Trophoblast cell (in vitro differentiated cells and primary cell): ENCODE measurements around the gene KIR2DL3.

Experiments used
- DNase-seq, 2 donors: peaks; one replicate each; pipeline ENCODE4 v3.0.0-alpha.2; 2016
- H2AFZ ChIP-seq: 2 replicates; pipeline ENCODE4 v1.6.1; 2013; ENCODE audit warnings: low read length, moderate library complexity, mild to moderate bottlenecking; ENCODE audit not compliant: insufficient read depth, poor library complexity
- H2AK5ac ChIP-seq: 2 replicates; pipeline ENCODE4 v1.6.1; 2013; ENCODE audit warnings: mild to moderate bottlenecking, low read length
- H2BK120ac ChIP-seq: 2 replicates; pipeline ENCODE4 v1.6.1; 2013; ENCODE audit warnings: low read length, mild to moderate bottlenecking, moderate library complexity; ENCODE audit not compliant: insufficient read depth, poor library complexity
- H2BK12ac ChIP-seq: 2 replicates; pipeline ENCODE4 v1.6.1; 2013; ENCODE audit warnings: mild to moderate bottlenecking, low read length, moderate library complexity
- H2BK5ac ChIP-seq: 2 replicates; pipeline ENCODE4 v1.6.1; 2013; ENCODE audit warnings: low read length, low read depth, moderate library complexity, mild to moderate bottlenecking; ENCODE audit not compliant: poor library complexity
- H3K14ac ChIP-seq: 2 replicates; pipeline ENCODE4 v1.6.1; 2013; ENCODE audit warnings: mild to moderate bottlenecking, low read length
- H3K18ac ChIP-seq: 2 replicates; pipeline ENCODE4 v1.6.1; 2013; ENCODE audit warnings: mild to moderate bottlenecking, low read length
- H3K23ac ChIP-seq: 2 replicates; pipeline ENCODE4 v1.6.1; 2013; ENCODE audit warnings: low read length
- H3K27ac ChIP-seq: 2 replicates; pipeline ENCODE4 v1.5.1; 2013; ENCODE audit warnings: low read depth, mild to moderate bottlenecking, inconsistent platforms, low read length, moderate library complexity
- H3K27me3 ChIP-seq: 2 replicates; pipeline ENCODE4 v1.6.1; 2013; ENCODE audit warnings: inconsistent platforms, mild to moderate bottlenecking, low read length, moderate library complexity; ENCODE audit not compliant: insufficient read depth
- H3K36me3 ChIP-seq, 2 experiments: 1 replicate in 1 of 2; 2 replicates in 1 of 2; pipeline ENCODE4 v1.6.1; 2013; ENCODE audit warnings: low read length in 2 of 2, mild to moderate bottlenecking in 2 of 2, moderate library complexity in 1 of 2; ENCODE audit not compliant: insufficient read depth in 2 of 2, control insufficient read depth in 1 of 2
- H3K4ac ChIP-seq: 2 replicates; pipeline ENCODE4 v1.6.1; 2013; ENCODE audit warnings: low read depth, mild to moderate bottlenecking, low read length, moderate library complexity
- H3K4me1 ChIP-seq, 2 experiments: 1 replicate in 1 of 2; 2 replicates in 1 of 2; pipeline ENCODE4 v1.6.1; 2013; ENCODE audit warnings: low read length in 2 of 2, mild to moderate bottlenecking in 2 of 2, moderate library complexity in 1 of 2; ENCODE audit not compliant: insufficient read depth in 2 of 2, control insufficient read depth in 1 of 2
- H3K4me2 ChIP-seq: 2 replicates; pipeline ENCODE4 v1.6.1; 2013; ENCODE audit warnings: inconsistent platforms, mild to moderate bottlenecking, low read length, moderate library complexity
- H3K4me3 ChIP-seq: 2 replicates; pipeline ENCODE4 v1.5.1; 2013; ENCODE audit warnings: mild to moderate bottlenecking, low read depth, low read length, inconsistent platforms
- H3K79me1 ChIP-seq: one replicate; pipeline ENCODE4 v1.6.1; 2013; ENCODE audit warnings: low read length
- H3K79me2 ChIP-seq: 2 replicates; pipeline ENCODE4 v1.6.1; 2013; ENCODE audit warnings: low read length, mild to moderate bottlenecking; ENCODE audit not compliant: control insufficient read depth, insufficient read depth, poor library complexity
- H3K9ac ChIP-seq: 2 replicates; pipeline ENCODE4 v1.6.1; 2013; ENCODE audit warnings: mild to moderate bottlenecking, low read length
- H3K9me3 ChIP-seq: 2 replicates; pipeline ENCODE4 v1.6.1; 2013; ENCODE audit warnings: low read depth, mild to moderate bottlenecking, control low read depth, inconsistent platforms, low read length; ENCODE audit not compliant: insufficient read depth
- H4K12ac ChIP-seq: 2 replicates; pipeline ENCODE4 v1.6.1; 2013; ENCODE audit warnings: low read depth, mild to moderate bottlenecking, low read length, moderate library complexity
- H4K8ac ChIP-seq: 2 replicates; pipeline ENCODE4 v1.6.1; 2013; ENCODE audit warnings: low read depth, mild to moderate bottlenecking, low read length, moderate library complexity
- H4K91ac ChIP-seq: one replicate; pipeline ENCODE4 v1.6.1; 2013; ENCODE audit warnings: low read depth, mild to moderate bottlenecking, low read length, moderate library complexity
- WGBS: extraction: QIAGEN DNeasy Blood & Tissue Kit; methylation state at CpG from one replicate; pipeline ENCODE4 v1.1.7; 2013; ENCODE audit warnings: missing lambda C conversion rate; ENCODE audit not compliant: insufficient read length, insufficient coverage; ENCODE audit errors: extremely low coverage; 5-methylcytosine and 5-hydroxymethylcytosine counted together

KIR2DL3 gene

GRCh38 chr19:54724142-54724541 lies 14.2 kb upstream of the KIR2DL3 start, which contains the start of gene KIR3DL3:
Gene KIR3DL3 (plus strand): TSS chr19:54724442. CDS start chr19:54724497, 55 bp downstream.
- H3K14ac ChIP-seq, result no peak within 1 kb of the TSS
- peak within 1 kb of the TSS; percentile 30 for H3K4me3 ChIP-seq
- H3K9me3 ChIP-seq, result peaks cover 31% of the 10 kb centered on the region
- no peak within 1 kb of the TSS for H3K4me2 ChIP-seq
- no peak within 1 kb of the TSS for H4K12ac ChIP-seq
- H4K91ac ChIP-seq, result no peak within 1 kb of the TSS
- no peaks in the 10 kb centered on the region for H3K36me3 ChIP-seq
- H3K9ac ChIP-seq, result no peak within 1 kb of the TSS
- no peak within 1 kb of the TSS for H3K18ac ChIP-seq
- WGBS, result no CpG with 5 or more reads among the region's 9 CpGs
- no peak within 1 kb of the TSS for H2AFZ ChIP-seq
- no peak within 1 kb of the TSS for H3K27ac ChIP-seq
- no peaks in the 10 kb centered on the region for H3K4me1 ChIP-seq
- no peak within 1 kb of the TSS for H4K8ac ChIP-seq
- no peak within 1 kb of the TSS for H2AK5ac ChIP-seq
- H3K27me3 ChIP-seq, result no peaks in the 10 kb centered on the region
- H3K23ac ChIP-seq, result no peak within 1 kb of the TSS
- no peaks in the 10 kb centered on the region for H3K79me2 ChIP-seq
- no peak for DNase-seq
- no peak within 1 kb of the TSS for H2BK120ac ChIP-seq
- no peaks in the 10 kb centered on the region for H3K79me1 ChIP-seq
- no peak within 1 kb of the TSS for H2BK12ac ChIP-seq
- H3K4ac ChIP-seq, result no peak within 1 kb of the TSS
- H2BK5ac ChIP-seq, result no peak within 1 kb of the TSS

DNA sequence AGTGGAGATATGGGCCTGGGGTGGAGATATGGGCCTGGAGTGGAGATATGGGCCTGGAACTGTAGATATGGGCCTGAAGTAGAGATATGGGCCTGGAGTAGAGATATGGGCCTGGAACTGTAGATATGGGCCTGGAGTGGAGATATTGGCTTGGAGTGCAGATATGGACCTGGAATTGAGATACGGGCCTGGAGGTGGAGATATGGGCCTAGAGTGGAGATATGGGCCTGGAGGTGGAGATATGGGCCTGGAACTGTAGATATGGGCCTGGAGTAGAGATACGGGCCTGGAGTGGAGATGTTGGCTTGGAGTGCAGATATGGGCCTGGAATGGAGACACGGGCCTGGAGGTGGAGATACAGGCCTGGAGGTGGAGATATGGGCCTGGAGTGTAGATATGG lies 13.7 kb upstream of the KIR2DL3 start:
- H3K9me3 ChIP-seq, result peaks cover 36% of the 10 kb centered on the region
- no peak overlapping the region for H3K14ac ChIP-seq
- no peak for DNase-seq
- H3K23ac ChIP-seq, result no peak overlapping the region
- no CpG with 5 or more reads among the region's 3 CpGs for WGBS
- no peak overlapping the region for H2BK5ac ChIP-seq
- no peaks in the 10 kb centered on the region for H3K79me1 ChIP-seq
- no peak overlapping the region for H2AFZ ChIP-seq
- no peak overlapping the region for H2AK5ac ChIP-seq
- H3K79me2 ChIP-seq, result no peaks in the 10 kb centered on the region
- H3K9ac ChIP-seq, result no peak overlapping the region
- no peak overlapping the region for H3K4ac ChIP-seq
- no peaks in the 10 kb centered on the region for H3K27me3 ChIP-seq
- no peaks in the 10 kb centered on the region for H3K4me1 ChIP-seq
- H3K4me3 ChIP-seq, result no peak overlapping the region
- no peak overlapping the region for H3K18ac ChIP-seq
- H3K36me3 ChIP-seq, result no peaks in the 10 kb centered on the region
- no peak overlapping the region for H3K4me2 ChIP-seq
- H2BK12ac ChIP-seq, result no peak overlapping the region
- H2BK120ac ChIP-seq, result no peak overlapping the region
- no peak overlapping the region for H4K12ac ChIP-seq
- no peak overlapping the region for H4K8ac ChIP-seq
- no peak overlapping the region for H4K91ac ChIP-seq
- no peak overlapping the region for H3K27ac ChIP-seq

GRCh38 chr19:54725321-54725720 lies 13.0 kb upstream of the KIR2DL3 start:
- H3K79me1 ChIP-seq, result no peaks in the 10 kb centered on the region
- H4K12ac ChIP-seq, result no peak overlapping the region
- H3K36me3 ChIP-seq, result no peaks in the 10 kb centered on the region
- H3K4me3 ChIP-seq, result peak overlapping the region; percentile 30
- H3K9ac ChIP-seq, result no peak overlapping the region
- H3K4ac ChIP-seq, result no peak overlapping the region
- H4K91ac ChIP-seq, result no peak overlapping the region
- no peak overlapping the region for H3K14ac ChIP-seq
- no peaks in the 10 kb centered on the region for H3K79me2 ChIP-seq
- H3K27me3 ChIP-seq, result no peaks in the 10 kb centered on the region
- no peak overlapping the region for H2AFZ ChIP-seq
- no peak overlapping the region for H2AK5ac ChIP-seq
- no peak overlapping the region for H2BK12ac ChIP-seq
- H3K23ac ChIP-seq, result no peak overlapping the region
- no peak overlapping the region for H3K4me2 ChIP-seq
- no peak overlapping the region for H3K27ac ChIP-seq
- H2BK120ac ChIP-seq, result no peak overlapping the region
- no peak overlapping the region for H4K8ac ChIP-seq
- WGBS, result no CpG with 5 or more reads among the region's 7 CpGs
- no peak overlapping the region for H2BK5ac ChIP-seq
- no peak for DNase-seq
- H3K18ac ChIP-seq, result no peak overlapping the region
- peaks cover 39% of the 10 kb centered on the region for H3K9me3 ChIP-seq
- H3K4me1 ChIP-seq, result no peaks in the 10 kb centered on the region

DNA sequence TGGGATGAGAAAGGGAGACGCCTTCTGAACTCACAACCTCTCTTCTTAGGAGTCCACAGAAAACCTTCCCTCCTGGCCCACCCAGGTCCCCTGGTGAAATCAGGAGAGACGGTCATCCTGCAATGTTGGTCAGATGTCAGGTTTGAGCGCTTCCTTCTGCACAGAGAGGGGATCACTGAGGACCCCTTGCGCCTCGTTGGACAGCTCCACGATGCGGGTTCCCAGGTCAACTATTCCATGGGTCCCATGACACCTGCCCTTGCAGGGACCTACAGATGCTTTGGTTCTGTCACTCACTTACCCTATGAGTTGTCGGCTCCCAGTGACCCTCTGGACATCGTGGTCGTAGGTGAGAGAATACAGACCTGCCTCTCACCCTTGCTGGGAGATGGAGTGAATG lies 10.8 kb upstream of the KIR2DL3 start:
- H3K79me2 ChIP-seq, result no peaks in the 10 kb centered on the region
- H2BK5ac ChIP-seq, result no peak overlapping the region
- no peak overlapping the region for H2AFZ ChIP-seq

More for the DNA sequence above, 10.8 kb upstream of the KIR2DL3 start:
- Histone ChIP-seq H3K27ac (no peak overlapping the region), H4K91ac (no peak overlapping the region), H3K36me3 (no peaks in the 10 kb centered on the region), H3K18ac (no peak overlapping the region), H3K23ac (no peak overlapping the region), H3K27me3 (no peaks in the 10 kb centered on the region), H4K12ac (no peak overlapping the region), H2BK12ac (no peak overlapping the region), H2BK120ac (no peak overlapping the region), H3K4me3 (no peak overlapping the region), H3K79me1 (no peaks in the 10 kb centered on the region), H3K9me3 (peaks cover 47% of the 10 kb centered on the region), H3K14ac (no peak overlapping the region), H2AK5ac (no peak overlapping the region), H4K8ac (no peak overlapping the region), H3K9ac (peak overlapping the region; percentile 21), H3K4me2 (no peak overlapping the region), H3K4ac (no peak overlapping the region), H3K4me1 (no peaks in the 10 kb centered on the region)
- no CpG with 5 or more reads among the region's 10 CpGs for WGBS
- no peak for DNase-seq
